NCI-H226 (cell line): ENCODE measurements around the gene OR4D10.
"Not testable (repeated sequence)": the region's sequence is repeated elsewhere in the genome, so short reads cannot be mapped to it uniquely, and the experiment has no call there.

Experiments used
- DNase-seq: peaks from one replicate; pipeline ENCODE4 v3.0.0-alpha.2; 2015

Gene OR4D10

GRCh38 chr11:59473015-59473414 is at the start of gene OR4D10:
Gene OR4D10, plus strand, starts transcription at chr11:59473315. Its CDS starts 4,115 bp downstream, at chr11:59477430.
- no peak for DNase-seq

DNA sequence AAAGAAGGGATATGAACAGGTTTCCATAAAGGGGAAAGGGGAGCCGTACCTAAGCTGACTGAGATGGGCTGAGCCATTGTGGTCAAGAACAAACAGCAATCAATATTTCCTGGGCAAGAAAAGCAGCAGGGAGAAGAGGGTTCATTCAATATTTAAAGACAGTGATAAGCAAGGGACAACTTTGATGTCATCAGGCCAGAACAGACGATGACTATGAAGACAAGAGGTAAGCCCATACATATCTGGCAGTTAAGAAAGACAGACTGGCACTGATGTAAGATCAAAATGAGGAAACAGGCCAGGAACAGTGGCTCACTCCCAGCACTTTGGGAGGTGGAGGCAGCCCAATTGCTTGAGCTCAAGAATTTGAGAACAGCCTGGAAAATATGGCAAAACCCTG is 49.3 kb upstream of the OR4D10 start:
- no peak for DNase-seq

DNA sequence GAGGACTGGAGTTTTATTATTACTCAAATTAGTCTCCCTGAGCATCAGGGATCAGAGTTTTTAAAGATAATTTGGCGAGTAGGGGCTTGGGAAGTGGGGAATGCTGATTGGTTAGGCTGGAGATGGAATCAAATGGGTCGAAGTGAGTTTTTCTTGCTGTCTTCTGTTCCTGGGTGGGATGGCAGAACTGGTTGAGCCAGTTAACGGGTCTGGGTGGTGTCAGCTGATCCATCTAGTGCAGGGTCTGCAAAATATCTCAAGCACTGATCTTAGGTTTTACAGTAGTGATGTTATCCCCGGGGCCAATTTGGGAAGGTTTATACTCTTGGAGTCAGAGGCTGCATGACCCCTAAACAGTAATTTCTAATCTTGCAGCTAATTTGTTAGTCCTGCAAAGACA is 48.0 kb upstream of the OR4D10 start:
- no peak for DNase-seq

- DNase-seq = no peak
These were observed 46.6 kb upstream of the OR4D10 start, which contains the start of gene OR5A2 for GRCh38 chr11:59426361-59427067. Gene OR5A2, minus strand, starts transcription at chr11:59426413. Its CDS starts 3,460 bp downstream, at chr11:59422953.

- no peak for DNase-seq
These were observed 46.1 kb upstream of the OR4D10 start for GRCh38 chr11:59427068-59427382.

DNA sequence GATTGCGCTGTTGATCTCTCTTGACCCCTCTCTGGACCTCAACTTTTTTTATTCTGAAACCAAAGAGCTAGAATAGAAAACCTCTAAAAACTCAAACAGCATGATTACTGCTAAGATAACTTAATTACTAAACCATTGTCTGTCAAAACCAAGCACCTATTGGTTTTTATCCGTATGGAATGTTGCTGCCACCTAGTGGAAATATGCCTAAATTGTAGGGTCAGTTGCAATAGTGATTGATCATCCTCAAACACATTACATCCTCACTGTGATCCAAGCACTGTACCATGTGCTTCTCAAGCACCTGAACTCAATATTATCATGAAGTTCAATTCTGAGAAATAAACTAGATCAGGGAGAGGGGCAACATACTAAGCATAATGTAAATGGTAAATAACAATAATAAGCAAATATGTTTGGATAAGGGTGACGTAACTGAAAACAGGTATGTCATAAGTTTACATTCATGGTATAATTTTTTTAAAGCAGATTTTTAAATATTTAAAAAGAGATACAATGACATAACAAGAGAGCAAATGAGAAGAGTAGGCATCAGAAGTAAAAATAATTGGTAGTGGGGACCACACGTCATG is 43.1 kb upstream of the OR4D10 start:
- DNase-seq = no peak

DNA sequence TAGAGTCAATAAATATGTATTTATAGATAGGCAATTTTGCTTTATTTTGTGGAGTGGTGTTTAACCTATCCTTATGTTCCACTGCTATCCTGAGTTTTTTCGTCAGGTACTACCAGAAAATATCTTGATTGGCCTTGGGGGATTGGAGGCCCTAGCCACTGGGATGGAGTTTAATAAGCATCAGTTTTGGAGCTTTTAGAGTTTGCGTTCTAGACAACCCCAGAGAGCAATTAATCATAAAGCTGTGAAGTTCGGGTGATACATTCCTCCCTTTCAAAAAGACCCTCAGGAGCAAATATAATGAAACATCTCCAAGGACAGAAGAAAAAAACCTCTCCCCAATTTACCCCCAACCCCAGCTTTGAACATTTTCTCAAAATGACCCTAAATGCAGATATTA is 36.9 kb upstream of the OR4D10 start, which contains the start of gene OR5A1:
TSS of gene OR5A1 (plus strand) at position 301 of the 400 bp plus-strand sequence. CDS start 6,700 bp downstream, outside the sequence.
- no peak for DNase-seq

DNA sequence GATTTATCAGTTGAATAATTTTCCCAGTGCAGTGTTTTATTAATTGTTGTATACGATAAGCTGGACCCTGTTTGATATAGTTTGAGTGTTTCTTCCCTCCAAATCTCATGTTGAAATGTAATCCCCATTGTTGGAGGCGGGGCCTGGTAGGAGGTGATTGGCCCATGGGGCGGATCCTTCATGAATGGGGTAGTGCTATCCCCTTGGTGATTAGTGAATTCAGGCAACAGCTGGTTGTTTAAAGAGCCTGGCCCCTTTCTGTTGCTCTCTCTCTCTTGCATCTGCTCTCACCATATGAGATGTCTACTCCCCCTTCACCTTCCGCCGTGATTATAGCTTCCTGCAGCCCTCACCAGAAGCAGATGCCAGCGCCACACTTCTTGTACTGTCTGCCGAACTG is 35.3 kb upstream of the OR4D10 start:
- no peak for DNase-seq

DNA sequence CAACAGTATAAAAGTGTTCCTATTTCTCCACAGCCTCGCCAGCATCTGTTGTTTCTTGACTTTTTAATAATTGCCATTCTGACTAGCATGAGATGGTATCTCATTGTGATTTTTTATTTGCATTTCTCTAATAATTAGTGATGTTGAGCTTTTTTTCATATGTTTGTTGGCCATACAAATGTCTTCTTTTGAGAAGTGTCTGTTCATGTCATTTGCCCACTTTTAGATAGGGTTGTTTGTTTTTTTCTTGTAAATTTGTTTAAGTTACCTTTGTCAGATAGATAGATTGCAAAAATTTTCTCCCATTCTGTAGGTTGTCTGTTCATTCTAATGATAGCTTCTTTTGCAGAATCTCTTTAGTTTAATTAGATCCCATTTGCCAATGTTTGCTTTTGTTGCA is 27.5 kb upstream of the OR4D10 start:
- not testable (repeated sequence) for DNase-seq

DNA sequence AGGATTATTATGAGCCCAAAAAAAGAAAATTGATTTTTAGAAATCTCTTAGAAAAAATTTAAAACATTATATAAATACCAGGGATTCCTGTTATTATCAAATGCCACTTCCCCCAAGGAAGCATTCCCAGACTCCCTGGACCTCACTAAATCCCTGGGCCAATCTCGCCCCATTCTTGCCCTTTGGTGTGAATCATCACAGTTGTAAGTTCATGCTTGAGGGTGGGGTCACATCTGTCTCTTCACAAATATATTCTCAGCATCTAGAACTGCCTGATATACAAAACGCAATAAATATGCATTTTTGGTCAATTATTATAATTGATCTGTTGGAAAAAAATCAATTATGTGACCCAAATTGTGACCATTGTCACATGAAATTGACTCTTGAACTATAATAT is 24.6 kb upstream of the OR4D10 start:
- no peak for DNase-seq

DNA sequence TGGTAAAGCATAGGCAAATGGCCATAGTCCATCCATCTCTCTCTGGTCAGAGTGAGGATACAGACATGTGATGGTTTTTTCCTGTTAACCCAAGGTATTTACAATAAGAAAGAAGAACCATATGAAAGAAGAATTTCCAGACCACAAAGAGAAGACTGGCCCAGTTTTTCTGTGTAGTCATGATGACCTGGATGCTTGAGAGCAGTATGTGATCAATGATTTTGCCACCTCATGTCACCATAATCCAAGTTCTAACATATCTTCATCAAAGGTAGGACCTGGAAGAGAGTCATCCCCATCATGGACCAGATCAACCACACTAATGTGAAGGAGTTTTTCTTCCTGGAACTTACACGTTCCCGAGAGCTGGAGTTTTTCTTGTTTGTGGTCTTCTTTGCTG is 16.5 kb upstream of the OR4D10 start, which contains the start of gene OR4D6:
TSS of gene OR4D6 (plus strand) at position 301 of the 400 bp plus-strand sequence. CDS start at position 301, 0 bp downstream.
- DNase-seq = no peak

DNA sequence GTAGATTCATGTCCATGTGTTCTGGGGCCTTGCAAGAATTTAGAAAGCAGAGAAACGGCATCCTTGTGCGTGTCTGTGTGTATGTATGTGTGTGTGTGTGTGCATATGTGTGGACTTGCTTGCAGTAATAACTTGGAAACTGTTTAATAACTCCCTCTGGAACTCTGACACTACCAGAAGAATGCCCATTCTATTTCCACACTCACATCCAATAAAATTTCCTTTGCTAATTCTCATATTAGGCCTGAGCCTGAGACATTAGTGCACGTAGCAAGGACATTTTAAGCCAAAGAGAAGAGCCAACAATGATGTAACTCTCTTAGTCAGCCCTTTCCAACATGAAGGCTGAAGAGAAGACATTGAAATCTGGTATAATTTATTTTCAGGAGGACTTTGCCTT is 13.2 kb upstream of the OR4D10 start:
- DNase-seq = no peak

DNA sequence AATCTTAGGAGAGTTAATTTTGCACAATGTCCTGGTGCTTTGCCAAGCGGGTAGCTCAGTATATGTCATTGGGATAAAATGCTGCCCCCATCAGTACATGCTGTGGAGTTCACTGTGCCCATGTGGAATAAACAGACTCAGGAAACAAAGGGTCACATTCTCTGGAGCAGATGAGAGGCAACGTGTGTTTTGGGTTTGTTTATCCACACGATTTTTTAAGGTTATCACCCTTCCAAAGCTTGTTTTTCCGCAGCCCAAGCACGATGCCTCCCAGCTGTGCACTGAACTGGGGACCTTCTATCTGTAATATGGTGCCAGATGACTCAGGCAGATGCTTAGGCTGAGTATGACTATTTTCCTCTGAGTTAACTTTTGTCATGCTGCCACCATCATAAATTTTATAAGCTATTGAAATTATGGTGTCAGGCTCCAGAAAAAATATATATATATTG is 9.9 kb upstream of the OR4D10 start:
- DNase-seq = no peak

DNA sequence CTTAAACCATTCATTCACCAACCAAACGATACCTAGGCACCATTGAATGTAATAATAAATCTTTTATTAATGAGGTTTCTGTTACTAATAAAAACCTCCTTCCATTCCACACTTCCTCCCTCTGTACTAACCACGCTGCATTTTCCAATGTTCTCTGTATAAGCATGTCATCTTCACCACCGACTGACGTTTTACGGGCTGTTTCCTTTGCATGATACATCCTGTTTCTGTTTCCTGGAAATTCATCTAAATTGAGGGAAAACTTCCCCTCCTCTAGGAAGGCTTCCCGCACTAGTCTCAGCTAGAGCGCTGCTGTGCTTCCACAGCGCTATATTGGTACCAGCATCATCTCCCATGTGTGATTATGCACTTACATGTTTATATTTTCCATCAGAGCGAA is 2.1 kb downstream of the OR4D10 start:
- DNase-seq = no peak

- DNase-seq = no peak
These were observed 6.8 kb downstream of the OR4D10 start for GRCh38 chr11:59479906-59480305.

GRCh38 chr11:59480359-59480758 is 7.2 kb downstream of the OR4D10 start:
- DNase-seq = no peak

DNA sequence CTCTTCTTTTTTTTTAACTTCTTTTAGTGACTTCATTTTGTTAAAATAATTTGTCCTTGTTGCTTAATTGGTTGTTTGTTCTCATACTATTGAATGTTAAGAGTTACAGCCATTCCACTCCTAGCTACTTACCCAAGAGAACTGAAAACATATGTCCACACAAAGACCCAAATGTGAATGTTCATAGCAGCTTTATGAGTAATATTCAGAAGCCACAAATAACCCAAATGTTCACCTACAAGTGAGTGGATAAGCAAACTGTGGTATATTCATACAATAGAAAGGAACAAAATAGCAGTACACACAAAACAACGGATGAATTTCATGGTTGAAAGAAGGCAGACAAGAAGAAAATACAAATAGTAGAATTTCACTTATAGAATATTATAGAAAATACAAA is 28.8 kb downstream of the OR4D10 start:
- DNase-seq = no peak

GRCh38 chr11:59503276-59503675 is 30.2 kb downstream of the OR4D10 start, which contains the start of gene OR4D11:
Gene OR4D11, plus strand, starts transcription at chr11:59503576. Its CDS starts 0 bp downstream, at chr11:59503576.
- no peak for DNase-seq

- no peak for DNase-seq
These were observed 38.0 kb downstream of the OR4D10 start, which contains the start of gene OR4D9 for GRCh38 chr11:59510941-59511589. Gene OR4D9, plus strand, starts transcription at chr11:59511539. Its CDS starts 3,374 bp downstream, at chr11:59514913.

- DNase-seq = no peak
These were observed 38.6 kb downstream of the OR4D10 start for GRCh38 chr11:59511675-59512074.

DNA sequence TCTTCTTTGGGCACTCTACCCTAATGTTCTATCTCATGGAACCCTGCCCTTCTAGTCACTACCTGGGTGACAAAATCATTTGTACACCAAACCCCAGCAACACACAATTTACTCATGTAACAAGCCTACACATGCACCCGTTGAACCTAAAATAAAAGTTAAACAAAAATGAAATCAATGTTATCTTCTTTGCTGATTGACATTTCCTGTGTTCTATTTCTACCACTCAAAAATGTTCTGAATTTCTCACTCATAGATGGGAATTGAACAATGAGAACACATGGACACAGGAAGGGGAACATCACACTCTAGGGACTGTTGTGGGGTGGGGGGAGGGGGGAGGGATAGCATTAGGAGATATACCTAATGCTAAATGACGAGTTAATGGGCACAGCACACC is 47.0 kb downstream of the OR4D10 start:
- DNase-seq = not testable (repeated sequence)

GRCh38 chr11:59520741-59521140 is 47.6 kb downstream of the OR4D10 start:
- DNase-seq = no peak

- no peak for DNase-seq
These were observed 50.4 kb downstream of the OR4D10 start for GRCh38 chr11:59523541-59523940.

DNA sequence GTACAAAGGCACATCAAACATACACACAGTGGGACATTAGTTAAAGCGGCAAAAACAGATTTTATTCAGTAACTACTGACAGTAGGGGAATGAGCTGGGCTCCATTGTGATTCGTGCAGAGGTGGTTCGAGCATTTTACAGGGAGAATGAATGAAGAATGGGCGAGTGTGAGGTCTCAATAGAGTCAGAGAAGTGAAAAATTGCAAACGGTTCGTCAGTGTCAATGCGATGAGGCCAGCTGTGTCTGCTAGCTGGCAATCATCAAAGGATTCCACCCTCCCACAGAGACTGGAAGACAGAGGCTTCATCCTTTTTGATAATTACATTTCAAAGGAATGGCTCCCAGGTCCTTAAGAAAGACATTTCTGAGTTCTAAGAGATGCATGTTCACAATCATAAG is 55.6 kb downstream of the OR4D10 start:
- no peak for DNase-seq
